ENCODE data around the gene HOXC9. TPM values are rescaled to one million over a fixed set of nuclear protein-coding genes. Genes with fewer than 3 reads are reported as not detected.

Gene HOXC9
- total RNA-seq, 1 experiment from 2014 or later = 6.0 TPM

- Mint-ChIP-seq H3K9me3 (ENCODE audit: unreplicated experiment) (no peaks in the 10 kb centered on the region), H3K4me1 (ENCODE audit: insufficient read depth, unreplicated experiment) (peaks cover 18% of the 10 kb centered on the region), H3K27me3 (ENCODE audit: insufficient read depth, unreplicated experiment) (no peaks in the 10 kb centered on the region), H3K36me3 (ENCODE audit: insufficient read depth, unreplicated experiment) (no peaks in the 10 kb centered on the region), H3K27ac (ENCODE audit: low read depth, unreplicated experiment) (peak overlapping the region; percentile 98), H3K4me3 (ENCODE audit: unreplicated experiment) (peak overlapping the region; percentile 98)
- ChIA-PET POLR2A (interaction anchor here (0.5 to 3.9 kb wide), 22 partner anchors 7 to 979 kb away, joined by 3 to 37 read pairs (median 5); partner anchors contain the start of genes ATF7, CALCOCO1, CBX5 and COPZ1), CTCF (interaction anchor here (0.6 to 2.2 kb wide), 19 partner anchors 8 to 478 kb away, joined by 3 to 22 read pairs (median 4); partner anchors contain the start of genes HOXC5, HOXC8, HOXC9 and SMUG1)
- peak; percentile 77 for DNase-seq (ENCODE audit: unreplicated experiment)
- BruUV-seq (replicated peaks) = no TSS peak
- intact Hi-C loops (cut with micrococcal nuclease) = no loop called here
- TF ChIP-seq, protein P1, sequence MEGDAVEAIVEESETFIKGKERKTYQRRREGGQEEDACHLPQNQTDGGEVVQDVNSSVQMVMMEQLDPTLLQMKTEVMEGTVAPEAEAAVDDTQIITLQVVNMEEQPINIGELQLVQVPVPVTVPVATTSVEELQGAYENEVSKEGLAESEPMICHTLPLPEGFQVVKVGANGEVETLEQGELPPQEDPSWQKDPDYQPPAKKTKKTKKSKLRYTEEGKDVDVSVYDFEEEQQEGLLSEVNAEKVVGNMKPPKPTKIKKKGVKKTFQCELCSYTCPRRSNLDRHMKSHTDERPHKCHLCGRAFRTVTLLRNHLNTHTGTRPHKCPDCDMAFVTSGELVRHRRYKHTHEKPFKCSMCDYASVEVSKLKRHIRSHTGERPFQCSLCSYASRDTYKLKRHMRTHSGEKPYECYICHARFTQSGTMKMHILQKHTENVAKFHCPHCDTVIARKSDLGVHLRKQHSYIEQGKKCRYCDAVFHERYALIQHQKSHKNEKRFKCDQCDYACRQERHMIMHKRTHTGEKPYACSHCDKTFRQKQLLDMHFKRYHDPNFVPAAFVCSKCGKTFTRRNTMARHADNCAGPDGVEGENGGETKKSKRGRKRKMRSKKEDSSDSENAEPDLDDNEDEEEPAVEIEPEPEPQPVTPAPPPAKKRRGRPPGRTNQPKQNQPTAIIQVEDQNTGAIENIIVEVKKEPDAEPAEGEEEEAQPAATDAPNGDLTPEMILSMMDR (IDR thresholded peaks at IDR 0.05; ENCODE audit: unreplicated experiment) = no peak
Observed at GRCh38 chr12:54016478-54016964, 16.6 kb downstream of the HOXC9 start.

GRCh38 chr12:54017027-54017788 is 17.2 kb downstream of the HOXC9 start:
- H3K9me3 Mint-ChIP-seq (ENCODE audit: unreplicated experiment) = no peaks in the 10 kb centered on the region
- intact Hi-C loops (cut with micrococcal nuclease) = no loop called here
- CTCF ChIA-PET = interaction anchor here (0.6 to 2.2 kb wide), 20 partner anchors 8 to 478 kb away, joined by 3 to 22 read pairs (median 4); partner anchors contain the start of genes HOXC5, HOXC8, HOXC9 and SMUG1
- peaks cover 23% of the 10 kb centered on the region for H3K4me1 Mint-ChIP-seq (ENCODE audit: insufficient read depth, unreplicated experiment)
- TF ChIP-seq, protein P1 (IDR thresholded peaks at IDR 0.05; ENCODE audit: unreplicated experiment) = peak; percentile 11
- H3K27me3 Mint-ChIP-seq (ENCODE audit: insufficient read depth, unreplicated experiment) = no peaks in the 10 kb centered on the region
- H3K36me3 Mint-ChIP-seq (ENCODE audit: insufficient read depth, unreplicated experiment) = no peaks in the 10 kb centered on the region
- H3K4me3 Mint-ChIP-seq (ENCODE audit: unreplicated experiment) = peak overlapping the region; percentile 98
- POLR2A ChIA-PET = interaction anchor here (0.6 to 3.9 kb wide), 26 partner anchors 8 to 393 kb away, joined by 3 to 37 read pairs (median 5); partner anchors contain the start of genes ATF7, CALCOCO1, CBX5 and COPZ1
- peak overlapping the region; percentile 98 for H3K27ac Mint-ChIP-seq (ENCODE audit: low read depth, unreplicated experiment)
- DNase-seq (ENCODE audit: unreplicated experiment) = peak; percentile 76
- no TSS peak for BruUV-seq (replicated peaks)

- intact Hi-C loops (cut with micrococcal nuclease) = no loop called here
- H3K4me1 Mint-ChIP-seq (ENCODE audit: insufficient read depth, unreplicated experiment) = peaks cover 23% of the 10 kb centered on the region
- H3K9me3 Mint-ChIP-seq (ENCODE audit: unreplicated experiment) = no peaks in the 10 kb centered on the region
- peak overlapping the region; percentile 98 for H3K4me3 Mint-ChIP-seq (ENCODE audit: unreplicated experiment)
- H3K36me3 Mint-ChIP-seq (ENCODE audit: insufficient read depth, unreplicated experiment) = no peaks in the 10 kb centered on the region
- ChIA-PET CTCF (interaction anchor here (0.7 to 2.2 kb wide), 12 partner anchors 9 to 275 kb away, joined by 3 to 22 read pairs (median 4); partner anchors contain the start of genes HOXC5, HOXC8, HOXC9 and SMUG1), POLR2A (interaction anchor here (0.6 to 3.9 kb wide), 18 partner anchors 9 to 341 kb away, joined by 3 to 37 read pairs (median 6); partner anchors contain the start of genes CALCOCO1, CBX5, HNRNPA1 and HOXC13)
- TF ChIP-seq, protein P1 (IDR thresholded peaks at IDR 0.05; ENCODE audit: unreplicated experiment) = no peak
- H3K27me3 Mint-ChIP-seq (ENCODE audit: insufficient read depth, unreplicated experiment) = no peaks in the 10 kb centered on the region
- no TSS peak for BruUV-seq (replicated peaks)
- peak overlapping the region; percentile 98 for H3K27ac Mint-ChIP-seq (ENCODE audit: low read depth, unreplicated experiment)
- peak; percentile 96 for DNase-seq (ENCODE audit: unreplicated experiment)
Observed at GRCh38 chr12:54017878-54018467, 18.0 kb downstream of the HOXC9 start.
